ENCODE data around the gene ECHDC3.

ECHDC3 gene

GRCh38 chr10:11748866-11749265 lies 6.7 kb downstream of the ECHDC3 start:
- no peak for DNase-seq (ENCODE audit: low read depth)

GRCh38 chr10:11750420-11750819 lies 8.2 kb downstream of the ECHDC3 start:
- no peak for DNase-seq (ENCODE audit: low read depth)

GRCh38 chr10:11754173-11754572 lies 12.0 kb downstream of the ECHDC3 start:
- no peak for DNase-seq (ENCODE audit: low read depth)

GRCh38 chr10:11754620-11755019 lies 12.4 kb downstream of the ECHDC3 start:
- no peak for DNase-seq (ENCODE audit: low read depth)

GRCh38 chr10:11755512-11756263 lies 13.5 kb downstream of the ECHDC3 start:
- no peak for DNase-seq (ENCODE audit: low read depth)

GRCh38 chr10:11756766-11757315 lies 14.7 kb downstream of the ECHDC3 start:
- no peak for DNase-seq (ENCODE audit: low read depth)

GRCh38 chr10:11757454-11757820 lies 15.3 kb downstream of the ECHDC3 start:
- DNase-seq (ENCODE audit: low read depth) = no peak

GRCh38 chr10:11757821-11758463 lies 15.8 kb downstream of the ECHDC3 start:
- DNase-seq (ENCODE audit: low read depth) = peak; percentile 56

GRCh38 chr10:11758527-11759236 lies 16.5 kb downstream of the ECHDC3 start:
- DNase-seq (ENCODE audit: low read depth) = no peak

GRCh38 chr10:11759347-11759746 lies 17.2 kb downstream of the ECHDC3 start:
- DNase-seq (ENCODE audit: low read depth) = no peak

- DNase-seq (ENCODE audit: low read depth) = no peak
Measured at GRCh38 chr10:11760151-11760550, 18.0 kb downstream of the ECHDC3 start.

GRCh38 chr10:11760861-11761260 lies 18.7 kb downstream of the ECHDC3 start:
- DNase-seq (ENCODE audit: low read depth) = no peak

- no peak for DNase-seq (ENCODE audit: low read depth)
Measured at GRCh38 chr10:11761431-11761830, 19.2 kb downstream of the ECHDC3 start.

- no peak for DNase-seq (ENCODE audit: low read depth)
Measured at GRCh38 chr10:11762706-11763500, 20.7 kb downstream of the ECHDC3 start.

- no peak for DNase-seq (ENCODE audit: low read depth)
Measured at GRCh38 chr10:11763501-11763861, 21.3 kb downstream of the ECHDC3 start.

- DNase-seq (ENCODE audit: low read depth) = no peak
Measured at GRCh38 chr10:11765141-11765540, 23.0 kb downstream of the ECHDC3 start.

- no peak for DNase-seq (ENCODE audit: low read depth)
Measured at GRCh38 chr10:11772575-11773288, 30.6 kb downstream of the ECHDC3 start.

- DNase-seq (ENCODE audit: low read depth) = no peak
Measured at GRCh38 chr10:11773761-11774441, 31.7 kb downstream of the ECHDC3 start.

GRCh38 chr10:11775412-11775811 lies 33.2 kb downstream of the ECHDC3 start:
- no peak for DNase-seq (ENCODE audit: low read depth)

GRCh38 chr10:11776080-11776479 lies 33.9 kb downstream of the ECHDC3 start:
- no peak for DNase-seq (ENCODE audit: low read depth)

GRCh38 chr10:11781114-11781513 lies 38.9 kb downstream of the ECHDC3 start:
- no peak for DNase-seq (ENCODE audit: low read depth)
